ENCODE data around the gene SFMBT2.
"Not testable (repeated sequence)": the region's sequence is repeated elsewhere in the genome, so short reads cannot be mapped to it uniquely, and the experiment has no call there.

SFMBT2 gene

GRCh38 chr10:7218968-7219367 is 191.9 kb downstream of the SFMBT2 start:
- DNase-seq (ENCODE audit: low spot score) = no peak

GRCh38 chr10:7212696-7213095 is 198.1 kb downstream of the SFMBT2 start:
- not testable (repeated sequence) for DNase-seq (ENCODE audit: low spot score)

GRCh38 chr10:7211857-7212577 is 198.8 kb downstream of the SFMBT2 start:
- no peak for DNase-seq (ENCODE audit: low spot score)

- DNase-seq (ENCODE audit: low spot score) = no peak
These were observed 200.3 kb downstream of the SFMBT2 start for GRCh38 chr10:7210516-7210915.

GRCh38 chr10:7209458-7209857 is 201.4 kb downstream of the SFMBT2 start:
- no peak for DNase-seq (ENCODE audit: low spot score)

- DNase-seq (ENCODE audit: low spot score) = no peak
These were observed 204.3 kb downstream of the SFMBT2 start for GRCh38 chr10:7206412-7207100.

- peak; percentile 76 for DNase-seq (ENCODE audit: low spot score)
These were observed 205.2 kb downstream of the SFMBT2 start for GRCh38 chr10:7205656-7206055.

GRCh38 chr10:7202793-7203355 is 208.0 kb downstream of the SFMBT2 start:
- no peak for DNase-seq (ENCODE audit: low spot score)

GRCh38 chr10:7199152-7199760 is 211.6 kb downstream of the SFMBT2 start:
- DNase-seq (ENCODE audit: low spot score) = no peak

- no peak for DNase-seq (ENCODE audit: low spot score)
These were observed 214.6 kb downstream of the SFMBT2 start for GRCh38 chr10:7196284-7196683.

- no peak for DNase-seq (ENCODE audit: low spot score)
These were observed 215.7 kb downstream of the SFMBT2 start for GRCh38 chr10:7195118-7195517.

- DNase-seq (ENCODE audit: low spot score) = no peak
These were observed 216.3 kb downstream of the SFMBT2 start for GRCh38 chr10:7194571-7194970.

- DNase-seq (ENCODE audit: low spot score) = no peak
These were observed 217.5 kb downstream of the SFMBT2 start for GRCh38 chr10:7193369-7193768.

GRCh38 chr10:7192831-7193361 is 217.9 kb downstream of the SFMBT2 start:
- no peak for DNase-seq (ENCODE audit: low spot score)

GRCh38 chr10:7192061-7192460 is 218.8 kb downstream of the SFMBT2 start:
- DNase-seq (ENCODE audit: low spot score) = no peak

- DNase-seq (ENCODE audit: low spot score) = not testable (repeated sequence)
These were observed 220.1 kb downstream of the SFMBT2 start for GRCh38 chr10:7190772-7191171.

- no peak for DNase-seq (ENCODE audit: low spot score)
These were observed 220.9 kb downstream of the SFMBT2 start for GRCh38 chr10:7189909-7190308.

GRCh38 chr10:7188456-7189050 is 222.3 kb downstream of the SFMBT2 start:
- DNase-seq (ENCODE audit: low spot score) = no peak

- no peak for DNase-seq (ENCODE audit: low spot score)
These were observed 224.3 kb downstream of the SFMBT2 start for GRCh38 chr10:7186387-7187018.

GRCh38 chr10:7185367-7185690 is 225.5 kb downstream of the SFMBT2 start:
- no peak for DNase-seq (ENCODE audit: low spot score)

GRCh38 chr10:7184660-7185366 is 226.0 kb downstream of the SFMBT2 start:
- peak; percentile 62 for DNase-seq (ENCODE audit: low spot score)

Measured in globus pallidus (tissue), 1 donor.